ENCODE data around the gene ERP29. TPM values are rescaled to one million over a fixed set of nuclear protein-coding genes. Genes with fewer than 3 reads are reported as not detected.
"Not testable (repeated sequence)": the region's sequence is repeated elsewhere in the genome, so short reads cannot be mapped to it uniquely, and the experiment has no call there.

ERP29 gene
- total RNA-seq, 1 experiment from 2014 or later: 123 TPM

DNA sequence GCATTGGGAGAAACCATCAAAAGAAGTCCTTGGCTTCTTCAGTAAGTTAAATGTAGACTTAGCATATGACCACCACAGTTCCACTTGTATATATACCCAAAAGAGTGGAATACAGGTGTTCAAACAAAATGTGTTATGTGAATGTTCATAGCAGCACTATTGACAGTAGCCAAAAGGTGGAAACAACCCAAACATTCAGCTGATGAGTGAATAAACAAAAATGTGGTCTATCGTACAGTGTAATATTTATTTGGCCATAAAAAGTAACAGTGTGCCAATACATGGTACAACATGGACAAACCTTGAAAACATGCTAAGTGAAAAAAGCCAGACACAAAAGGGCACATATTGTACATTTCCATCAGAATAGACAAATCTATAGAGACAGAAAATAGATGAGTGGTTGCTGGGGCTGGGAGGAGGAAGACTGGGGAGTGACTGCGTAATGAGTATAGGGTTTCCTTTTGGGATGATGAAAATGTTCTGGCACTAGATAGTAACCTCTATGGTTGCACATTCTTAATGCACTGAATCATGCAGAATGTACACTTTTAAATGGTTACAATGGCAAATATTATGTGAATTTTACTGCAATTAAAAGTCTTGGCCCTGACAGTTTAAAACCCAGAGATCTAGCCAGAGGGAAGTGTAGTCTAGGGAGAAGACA is 5.5 kb downstream of the ERP29 start:
- peak; percentile 47 for DNase-seq
- Histone ChIP-seq H3K4me3 (no peak overlapping the region), H3K36me3 (peaks cover 76% of the 10 kb centered on the region), H3K27me3 (no peaks in the 10 kb centered on the region), H3K9me3 (no peaks in the 10 kb centered on the region)

DNA sequence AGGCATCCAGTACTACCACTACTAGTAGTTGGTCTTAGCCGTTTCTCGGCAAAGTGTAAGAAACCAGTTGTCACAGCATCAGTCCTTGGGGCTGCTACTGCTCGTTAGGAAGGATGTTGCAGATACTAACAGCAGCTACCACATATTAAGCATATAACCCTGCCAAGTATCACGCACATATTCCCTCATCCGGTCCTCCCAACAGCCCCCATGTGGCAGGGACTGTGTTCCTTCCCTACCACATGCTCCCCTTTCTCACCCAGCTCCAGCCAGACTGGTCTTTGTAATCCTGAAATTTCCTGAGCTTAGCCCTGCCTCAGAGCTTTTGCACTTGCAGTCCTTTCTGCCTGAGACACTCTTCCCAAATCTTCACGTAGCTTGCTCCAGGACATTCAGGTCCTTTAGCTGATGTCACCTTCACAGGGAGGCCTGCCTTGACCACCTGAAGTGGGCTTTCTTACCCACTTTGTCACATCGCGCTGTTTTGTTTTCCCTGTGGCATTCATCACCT is 7.8 kb downstream of the ERP29 start:
- no peak for DNase-seq
- peaks cover 76% of the 10 kb centered on the region for H3K36me3 ChIP-seq
- H3K27me3 ChIP-seq: no peaks in the 10 kb centered on the region
- H3K9me3 ChIP-seq: no peaks in the 10 kb centered on the region
- H3K4me3 ChIP-seq: no peak overlapping the region

DNA sequence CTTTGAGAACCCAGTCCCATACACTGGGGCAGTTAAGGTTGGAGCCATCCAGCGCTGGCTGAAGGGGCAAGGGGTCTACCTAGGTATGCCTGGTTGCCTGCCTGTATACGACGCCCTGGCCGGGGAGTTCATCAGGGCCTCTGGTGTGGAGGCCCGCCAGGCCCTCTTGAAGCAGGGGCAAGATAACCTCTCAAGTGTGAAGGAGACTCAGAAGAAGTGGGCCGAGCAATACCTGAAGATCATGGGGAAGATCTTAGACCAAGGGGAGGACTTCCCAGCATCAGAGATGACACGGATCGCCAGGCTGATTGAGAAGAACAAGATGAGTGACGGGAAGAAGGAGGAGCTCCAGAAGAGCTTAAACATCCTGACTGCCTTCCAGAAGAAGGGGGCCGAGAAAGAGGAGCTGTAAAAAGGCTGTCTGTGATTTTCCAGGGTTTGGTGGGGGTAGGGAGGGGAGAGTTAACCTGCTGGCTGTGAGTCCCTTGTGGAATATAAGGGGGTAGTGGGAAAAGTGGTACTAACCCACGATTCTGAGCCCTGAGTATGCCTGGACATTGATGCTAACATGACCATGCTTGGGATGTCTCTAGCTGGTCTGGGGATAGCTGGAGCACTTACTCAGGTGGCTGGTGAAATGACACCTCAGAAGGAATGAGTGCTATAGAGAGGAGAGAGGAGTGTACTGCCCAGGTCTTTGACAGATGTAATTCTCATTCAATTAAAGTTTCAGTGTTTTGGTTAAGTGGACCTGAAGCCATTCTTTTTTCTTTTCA is 9.2 kb downstream of the ERP29 start:
- H3K27me3 ChIP-seq: no peaks in the 10 kb centered on the region
- DNase-seq: no peak
- H3K36me3 ChIP-seq: peaks cover 71% of the 10 kb centered on the region
- H3K9me3 ChIP-seq: no peaks in the 10 kb centered on the region
- H3K4me3 ChIP-seq: no peak overlapping the region

DNA sequence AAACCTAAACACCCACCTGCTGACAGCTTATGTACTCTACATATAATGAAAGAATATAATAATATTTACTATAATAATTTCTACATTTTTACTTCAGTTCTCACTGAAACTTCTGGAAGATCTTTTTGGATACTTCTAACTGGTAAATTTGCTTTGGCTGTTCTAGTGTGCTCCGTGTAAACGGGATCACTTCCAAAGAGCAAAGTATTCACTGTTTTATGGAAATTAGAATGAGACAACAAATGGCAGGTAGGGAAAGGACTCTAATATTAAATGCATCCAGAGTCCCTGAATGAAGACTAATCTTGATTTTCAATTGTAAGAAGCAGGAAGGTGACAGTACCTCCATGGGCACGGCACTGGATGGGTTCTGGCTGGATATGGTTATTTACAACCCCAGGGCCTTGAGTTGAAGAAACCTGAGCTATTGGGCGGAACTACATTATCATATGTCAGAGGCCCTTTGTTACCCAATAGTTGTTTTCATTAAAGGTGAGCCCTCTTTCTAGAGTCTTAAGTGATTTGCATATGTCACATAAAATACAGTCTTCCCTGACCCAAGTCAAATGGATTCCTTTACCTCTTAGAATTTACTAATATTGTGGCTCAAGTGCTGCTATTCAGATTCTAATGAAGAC is 10.7 kb downstream of the ERP29 start:
- DNase-seq: no peak
- H3K27me3 ChIP-seq: no peaks in the 10 kb centered on the region
- no peak overlapping the region for H3K4me3 ChIP-seq
- no peaks in the 10 kb centered on the region for H3K9me3 ChIP-seq
- H3K36me3 ChIP-seq: peaks cover 78% of the 10 kb centered on the region

DNA sequence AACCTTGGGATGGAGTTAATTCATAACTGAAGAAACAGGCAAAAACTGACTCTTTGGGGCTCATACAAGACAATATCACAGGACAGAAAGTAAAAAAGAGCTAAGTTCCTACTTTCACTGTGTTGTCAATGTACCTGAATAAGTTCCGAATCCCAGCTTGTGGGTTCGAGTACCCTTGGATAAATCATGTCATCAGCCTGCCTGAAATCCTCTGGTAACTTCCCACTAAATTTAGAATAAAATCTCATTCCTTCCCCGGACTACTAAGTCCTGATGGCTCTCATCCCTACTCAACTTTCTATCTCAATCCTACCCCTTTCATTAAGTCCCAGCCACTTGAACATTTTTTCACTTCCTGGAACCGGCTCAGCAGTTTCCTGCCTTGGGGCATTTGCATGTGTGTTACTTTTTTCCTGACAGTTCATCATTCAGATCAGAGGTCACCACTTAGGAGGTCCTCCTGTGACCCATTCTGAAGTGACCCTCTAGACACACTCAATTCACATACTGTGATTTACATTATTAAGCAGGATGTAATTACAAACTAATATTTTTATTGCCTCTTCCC is 12.7 kb downstream of the ERP29 start:
- no peak for DNase-seq
- H3K36me3 ChIP-seq: peaks cover 78% of the 10 kb centered on the region
- H3K27me3 ChIP-seq: no peaks in the 10 kb centered on the region
- no peak overlapping the region for H3K4me3 ChIP-seq
- no peaks in the 10 kb centered on the region for H3K9me3 ChIP-seq

DNA sequence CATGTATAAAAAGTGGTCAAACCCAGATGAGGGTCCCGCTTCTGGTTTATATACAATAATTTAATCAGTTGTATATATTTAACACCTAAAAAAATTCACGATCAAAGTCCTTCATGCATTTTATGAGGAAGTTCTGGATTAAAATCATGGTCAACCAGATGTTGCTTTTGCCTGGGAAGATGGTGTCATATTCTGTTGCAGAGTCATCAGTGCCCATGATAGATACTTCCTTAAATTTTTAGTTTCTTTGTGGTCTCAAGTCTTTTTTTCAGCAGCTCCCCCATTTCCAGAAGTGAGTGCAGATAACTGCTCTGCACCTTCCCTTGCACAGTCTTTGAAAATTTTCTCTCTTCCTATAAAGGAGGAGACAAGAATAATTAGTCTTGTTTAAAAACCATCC is 16.1 kb downstream of the ERP29 start:
- no peaks in the 10 kb centered on the region for H3K9me3 ChIP-seq
- peaks cover 80% of the 10 kb centered on the region for H3K36me3 ChIP-seq
- no peaks in the 10 kb centered on the region for H3K27me3 ChIP-seq
- no peak for DNase-seq
- H3K4me3 ChIP-seq: no peak overlapping the region

DNA sequence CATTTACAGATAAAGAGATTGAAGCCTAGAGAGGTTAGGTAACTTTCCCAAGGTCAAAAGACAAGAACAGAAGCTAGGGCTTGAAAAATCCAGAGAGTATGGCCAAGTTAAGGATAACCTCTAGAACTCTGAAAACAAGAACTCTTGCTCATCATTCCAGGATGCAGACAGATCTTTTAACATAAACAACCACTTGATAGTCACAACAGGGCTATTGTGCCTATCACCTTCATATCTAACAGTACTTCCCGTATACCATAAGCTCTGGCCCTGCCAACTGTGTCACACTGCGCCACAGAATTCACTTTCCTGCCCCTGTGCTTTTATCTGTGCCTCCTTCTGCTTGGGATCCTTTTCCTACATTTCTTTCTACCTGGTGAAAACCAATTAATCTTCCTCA is 18.2 kb downstream of the ERP29 start:
- H3K36me3 ChIP-seq: peaks cover 74% of the 10 kb centered on the region
- no peaks in the 10 kb centered on the region for H3K9me3 ChIP-seq
- H3K4me3 ChIP-seq: no peak overlapping the region
- H3K27me3 ChIP-seq: no peaks in the 10 kb centered on the region
- DNase-seq: no peak

DNA sequence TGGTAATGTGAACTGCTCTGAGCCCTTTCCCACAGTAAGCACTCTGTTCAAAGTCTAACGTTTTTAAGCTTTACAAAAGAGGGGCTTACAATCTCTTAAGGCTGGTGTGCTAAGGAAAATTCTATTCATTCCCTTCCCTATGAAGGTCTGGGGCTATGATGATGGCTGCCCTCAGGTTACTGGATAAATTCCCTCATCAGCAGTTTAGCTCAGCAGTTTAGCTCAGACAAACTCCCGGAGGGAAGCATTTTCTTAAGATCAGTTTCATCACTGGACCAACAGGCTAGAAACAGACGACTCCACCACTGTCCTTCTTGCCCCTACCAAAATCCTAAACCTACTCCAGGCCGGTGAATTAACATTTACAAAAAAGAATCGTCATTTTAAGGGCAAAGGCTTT is 19.1 kb downstream of the ERP29 start:
- no peaks in the 10 kb centered on the region for H3K27me3 ChIP-seq
- DNase-seq: no peak
- no peak overlapping the region for H3K4me3 ChIP-seq
- H3K36me3 ChIP-seq: peaks cover 78% of the 10 kb centered on the region
- no peaks in the 10 kb centered on the region for H3K9me3 ChIP-seq

DNA sequence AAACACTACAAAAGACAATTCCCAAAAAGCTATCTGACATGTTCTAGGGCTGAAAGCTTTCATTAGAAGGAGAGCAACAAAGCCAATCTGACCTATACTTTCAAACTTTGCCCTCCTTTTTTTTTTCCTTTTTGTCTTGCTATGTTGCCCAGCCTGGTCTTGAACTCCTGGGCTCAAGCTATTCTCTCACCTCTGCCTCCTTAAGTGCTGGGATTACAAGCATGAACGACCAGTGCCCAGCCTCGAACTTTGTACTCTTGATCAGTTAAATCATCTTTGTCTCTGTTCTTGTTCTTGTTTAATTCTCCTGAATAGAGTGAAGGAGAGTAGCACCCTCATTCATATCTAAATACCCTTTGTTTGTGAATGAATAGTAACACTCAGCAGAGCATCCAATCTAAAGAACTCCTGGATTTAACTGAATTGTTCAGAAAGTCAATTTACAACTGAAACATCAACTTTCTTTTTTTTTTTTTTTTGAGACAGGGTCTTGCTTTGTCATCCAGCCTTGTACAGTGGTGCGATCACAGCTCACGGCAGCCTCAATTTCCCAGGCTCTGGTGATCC is 22.1 kb downstream of the ERP29 start:
- DNase-seq: no peak
- H3K9me3 ChIP-seq: no peaks in the 10 kb centered on the region
- H3K36me3 ChIP-seq: peaks cover 81% of the 10 kb centered on the region
- no peaks in the 10 kb centered on the region for H3K27me3 ChIP-seq
- H3K4me3 ChIP-seq: no peak overlapping the region

DNA sequence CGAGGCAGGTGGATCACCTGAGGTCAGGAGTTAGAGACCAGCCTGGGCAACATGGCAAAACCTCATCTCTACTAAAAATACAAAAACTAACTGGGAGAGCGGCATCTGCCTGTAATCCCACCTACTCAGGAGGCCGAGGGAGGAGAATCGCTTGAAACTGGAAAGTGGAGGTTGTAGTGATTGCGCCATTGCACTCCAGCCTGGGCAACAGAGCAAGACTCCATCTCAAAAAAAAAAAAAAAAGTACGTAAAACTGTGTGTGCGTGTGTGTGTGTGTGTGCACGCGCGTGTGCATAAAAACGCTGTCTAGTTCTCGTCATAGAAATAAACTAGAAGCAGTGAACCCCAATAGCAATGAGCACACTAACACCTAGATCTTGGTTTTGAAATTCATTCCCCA is 23.4 kb downstream of the ERP29 start:
- not testable (repeated sequence) for H3K27me3 ChIP-seq, H3K9me3 ChIP-seq, H3K4me3 ChIP-seq, DNase-seq
- peaks cover 75% of the 10 kb centered on the region for H3K36me3 ChIP-seq

DNA sequence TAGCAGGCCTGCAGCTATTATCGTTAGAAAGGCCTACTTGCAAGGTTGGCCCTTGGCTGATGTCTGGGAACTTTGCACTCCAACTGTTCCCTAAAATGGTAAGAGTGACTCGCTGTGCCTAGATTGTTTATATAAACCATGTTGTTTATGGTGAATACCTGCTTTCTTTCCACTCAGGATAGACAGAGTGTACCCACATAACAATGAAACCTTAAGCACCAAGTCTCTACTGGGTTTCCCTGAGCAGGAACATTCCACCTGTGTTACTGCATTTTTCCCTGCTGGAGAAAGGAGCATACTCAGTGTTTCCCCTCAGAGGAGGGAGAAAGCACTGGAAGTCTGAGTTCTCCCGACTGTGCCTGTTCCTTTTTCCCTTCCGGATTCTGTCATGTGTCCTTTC is 32.8 kb downstream of the ERP29 start:
- H3K9me3 ChIP-seq: no peaks in the 10 kb centered on the region

DNA sequence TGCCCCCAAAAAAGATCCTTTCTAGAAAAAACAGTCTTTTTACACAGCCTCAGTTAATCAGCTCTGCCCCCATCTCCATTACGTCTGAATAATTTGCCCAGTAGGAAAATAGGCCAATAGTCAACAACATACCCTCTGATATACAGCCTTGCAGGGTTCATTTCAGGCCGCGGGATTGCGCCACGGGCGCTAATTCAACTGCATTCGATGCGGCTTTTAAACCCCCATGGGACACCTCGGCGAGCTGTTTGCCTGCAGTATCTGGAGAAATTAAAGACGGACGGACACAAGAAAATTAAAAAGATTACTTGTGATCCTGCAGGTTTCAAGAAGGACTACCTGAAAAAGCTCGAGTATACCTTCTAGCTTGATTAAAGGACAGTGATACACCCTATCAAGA is 36.1 kb downstream of the ERP29 start:
- H3K9me3 ChIP-seq: no peaks in the 10 kb centered on the region
- no peaks in the 10 kb centered on the region for H3K27me3 ChIP-seq
- peaks cover 86% of the 10 kb centered on the region for H3K36me3 ChIP-seq
- H3K4me3 ChIP-seq: no peak overlapping the region
- no peak for DNase-seq

More for the DNA sequence above, 32.8 kb downstream of the ERP29 start:
- Histone ChIP-seq H3K4me3 (no peak overlapping the region), H3K27me3 (no peaks in the 10 kb centered on the region), H3K36me3 (peaks cover 79% of the 10 kb centered on the region)
- no peak for DNase-seq

DNA sequence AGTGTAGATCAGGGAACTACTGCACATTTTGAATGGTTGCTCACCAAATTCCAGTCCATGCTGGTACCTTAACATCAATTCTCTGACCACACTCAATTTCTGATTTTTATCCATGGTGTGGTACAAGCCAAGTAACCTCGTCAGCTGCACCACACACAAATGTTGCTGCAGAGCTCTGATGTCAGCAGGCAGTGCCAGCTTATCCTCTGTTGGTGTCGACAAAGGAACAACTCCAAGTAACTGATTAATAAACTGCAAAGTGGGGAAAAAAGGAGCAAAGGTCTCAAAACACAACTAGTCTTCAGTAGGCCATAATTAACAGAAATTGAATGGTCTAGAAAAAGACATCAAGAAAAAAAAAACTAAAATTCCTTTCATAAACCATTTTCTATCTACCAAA is 47.9 kb downstream of the ERP29 start:
- no peaks in the 10 kb centered on the region for H3K9me3 ChIP-seq
- H3K36me3 ChIP-seq: peaks cover 85% of the 10 kb centered on the region
- DNase-seq: no peak
- H3K27me3 ChIP-seq: no peaks in the 10 kb centered on the region
- H3K4me3 ChIP-seq: no peak overlapping the region

DNA sequence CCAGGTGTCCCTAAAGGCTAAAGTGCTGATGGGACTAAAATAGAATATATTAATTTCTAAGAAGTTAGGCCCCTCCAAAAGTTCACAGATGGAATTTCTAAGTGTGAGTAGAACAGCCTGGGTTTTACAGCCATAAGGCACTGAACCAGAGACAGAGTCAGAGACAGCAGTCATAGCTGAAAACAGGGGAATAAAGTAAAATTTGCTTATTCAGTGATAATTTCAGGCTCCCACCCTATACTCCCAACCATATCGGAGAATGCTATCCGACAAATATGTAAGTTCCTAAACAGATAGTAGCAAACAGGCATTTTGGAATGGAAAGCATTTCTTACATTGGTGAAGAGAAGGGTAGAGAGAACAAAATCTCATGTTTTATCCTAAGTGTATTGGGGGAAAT is 50.0 kb downstream of the ERP29 start:
- no peak for DNase-seq
- H3K4me3 ChIP-seq: no peak overlapping the region
- no peaks in the 10 kb centered on the region for H3K9me3 ChIP-seq
- no peaks in the 10 kb centered on the region for H3K27me3 ChIP-seq
- peaks cover 88% of the 10 kb centered on the region for H3K36me3 ChIP-seq

DNA sequence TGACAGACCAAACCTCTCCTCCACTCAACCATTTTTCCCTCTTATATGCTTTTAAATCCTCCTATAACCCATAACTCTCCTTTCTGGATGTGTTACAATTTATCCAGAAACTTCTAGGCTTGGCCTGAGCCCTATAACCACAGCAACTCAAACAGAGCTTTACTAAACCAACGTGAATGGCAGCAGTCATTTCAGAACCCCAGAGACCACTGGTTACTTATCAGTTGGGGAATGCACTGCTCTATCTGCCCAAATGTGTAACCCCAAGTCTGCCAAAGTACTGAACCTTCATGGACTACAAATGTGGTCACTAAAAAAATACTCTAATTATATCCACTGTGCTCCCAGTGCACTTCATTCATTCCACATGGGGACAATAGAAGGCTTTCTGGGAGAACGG is 53.3 kb downstream of the ERP29 start:
- Histone ChIP-seq H3K4me3 (no peak overlapping the region), H3K36me3 (peaks cover 88% of the 10 kb centered on the region), H3K9me3 (no peaks in the 10 kb centered on the region), H3K27me3 (no peaks in the 10 kb centered on the region)
- no peak for DNase-seq

Measured in MG63 (cell line).